IMR-90 (cell line): ENCODE results near the gene MAMDC4. TPM values are rescaled to one million over a fixed set of nuclear protein-coding genes. Genes with fewer than 3 reads are reported as not detected.

Experiments used
- ATAC-seq: fragments of 200-7000 bp; cut with Tn5 transposase; 2 replicates; pipeline ENCODE4 v1.9.1; 2020; ENCODE audit warnings: low read depth, mild to moderate bottlenecking, moderate library complexity
- BruUV-seq: library from RNA; stranded (reverse); fragments of 400-500 nt; replicated peaks from 2 replicates; lab custom pipeline; 2021; lab: Mats Ljungman, UMichigan
- CTCF ChIA-PET: fragments of 300-600 bp; formaldehyde crosslinking; extraction: SDS; loops from one replicate; lab custom pipeline; 2021; ENCODE audit warnings: antibody characterized with exemption; lab: Yijun Ruan, JAX
- POLR2A ChIA-PET: fragments of 300-600 bp; sonication (Branson Sonifier 250); formaldehyde crosslinking; loops from one replicate; lab custom pipeline; 2022; ENCODE audit warnings: antibody characterized with exemption; ENCODE audit not compliant: unreplicated experiment; lab: Charles Lee
- DNase-seq: peaks from one replicate; pipeline ENCODE4 v3.0.0; 2013
- H2AFZ ChIP-seq: replicated peaks from 2 replicates; pipeline ENCODE3; 2013; ENCODE audit warnings: low read length, mild to moderate bottlenecking; ENCODE audit not compliant: poor library complexity
- H2AK5ac ChIP-seq: 2 replicates; pipeline ENCODE4 v1.6.1; 2013; ENCODE audit warnings: low read depth, low read length, inconsistent platforms
- H2AK9ac ChIP-seq: replicated peaks from 2 replicates; pipeline ENCODE3; 2013; ENCODE audit warnings: mild to moderate bottlenecking, low read depth, low read length, moderate library complexity; ENCODE audit not compliant: poor library complexity
- H2BK120ac ChIP-seq: 2 replicates; pipeline ENCODE4 v1.6.1; 2013; ENCODE audit warnings: low read depth, low read length, inconsistent platforms
- H2BK15ac ChIP-seq: 3 replicates; pipeline ENCODE4 v1.6.1; 2013; ENCODE audit warnings: low read depth, low read length, inconsistent platforms
- H2BK20ac ChIP-seq: 2 replicates; pipeline ENCODE4 v1.6.1; 2013; ENCODE audit warnings: low read depth, mild to moderate bottlenecking, inconsistent platforms, low read length, moderate library complexity
- H2BK5ac ChIP-seq: 2 replicates; pipeline ENCODE4 v1.6.1; 2013; ENCODE audit warnings: mild to moderate bottlenecking, low read depth, low read length, inconsistent platforms; ENCODE audit not compliant: poor library complexity, severe bottlenecking
- H3K14ac ChIP-seq: replicated peaks from 2 replicates; pipeline ENCODE4 v1.6.1; 2013; ENCODE audit warnings: low read depth, low read length, inconsistent platforms
- H3K18ac ChIP-seq: 2 replicates; pipeline ENCODE4 v1.6.1; 2013; ENCODE audit warnings: low read depth, low read length, control low read depth
- H3K23ac ChIP-seq: 2 replicates; pipeline ENCODE4 v1.6.1; 2013; ENCODE audit warnings: low read depth, low read length, inconsistent platforms
- H3K27ac ChIP-seq: 2 replicates; pipeline ENCODE4 v1.5.1; 2013; ENCODE audit warnings: mild to moderate bottlenecking, control low read depth, low read length; ENCODE audit not compliant: insufficient read depth
- H3K27me3 ChIP-seq: 2 replicates; pipeline ENCODE4 v1.6.1; 2013; ENCODE audit warnings: low read length; ENCODE audit not compliant: control insufficient read depth, insufficient read depth
- H3K36me3 ChIP-seq: 2 replicates; pipeline ENCODE4 v1.6.1; 2013; ENCODE audit warnings: low read length, mixed read lengths; ENCODE audit not compliant: control insufficient read depth, insufficient read depth
- H3K4ac ChIP-seq: 2 replicates; pipeline ENCODE4 v1.6.1; 2013; ENCODE audit warnings: low read depth, low read length, inconsistent platforms
- H3K4me1 ChIP-seq: 2 replicates; pipeline ENCODE4 v1.6.1; 2013; ENCODE audit warnings: low read length, mixed read lengths; ENCODE audit not compliant: control insufficient read depth, insufficient read depth
- H3K4me2 ChIP-seq: 2 replicates; pipeline ENCODE4 v1.6.1; 2013; ENCODE audit warnings: low read depth, mild to moderate bottlenecking, control low read depth, low read length, moderate library complexity
- H3K4me3 ChIP-seq: 2 replicates; pipeline ENCODE4 v1.5.1; 2013; ENCODE audit warnings: low read depth, mild to moderate bottlenecking, control low read depth, low read length, moderate library complexity; ENCODE audit not compliant: insufficient read depth
- H3K56ac ChIP-seq: 2 replicates; pipeline ENCODE4 v1.6.1; 2013; ENCODE audit warnings: low read length, inconsistent platforms; ENCODE audit not compliant: insufficient read depth; ENCODE audit errors: extremely low read depth
- H3K79me1 ChIP-seq, 2 experiments: 2 replicates each; pipeline ENCODE4 v1.6.1; 2013; ENCODE audit warnings: low read length in 2 of 2, inconsistent platforms in 1 of 2, low read depth in 1 of 2
- H3K9ac ChIP-seq: 2 replicates; pipeline ENCODE4 v1.6.1; 2013; ENCODE audit warnings: low read depth, low read length, control low read depth
- H3K9me1 ChIP-seq: 2 replicates; pipeline ENCODE4 v1.6.1; 2013; ENCODE audit warnings: low read length, inconsistent platforms; ENCODE audit not compliant: insufficient read depth
- H3K9me3 ChIP-seq: 2 replicates; pipeline ENCODE4 v1.6.1; 2013; ENCODE audit warnings: low read length; ENCODE audit not compliant: control insufficient read depth, insufficient read depth
- H4K20me1 ChIP-seq: 2 replicates; pipeline ENCODE4 v1.6.1; 2013; ENCODE audit warnings: low read length, inconsistent platforms; ENCODE audit not compliant: insufficient read depth
- H4K5ac ChIP-seq: 2 replicates; pipeline ENCODE4 v1.6.1; 2013; ENCODE audit warnings: mild to moderate bottlenecking, low read depth, low read length, control low read depth
- H4K8ac ChIP-seq, 2 experiments: 2 replicates each; pipeline ENCODE4 v1.6.1; 2013; ENCODE audit warnings: low read depth in 2 of 2, low read length in 2 of 2, control low read depth in 1 of 2, inconsistent platforms in 1 of 2
- H4K91ac ChIP-seq: 2 replicates; pipeline ENCODE4 v1.6.1; 2013; ENCODE audit warnings: low read depth, low read length, inconsistent platforms; ENCODE audit not compliant: insufficient read depth
- CHD1 ChIP-seq: IDR thresholded peaks from 2 replicates; pipeline ENCODE4 v1.6.1; 2012; ENCODE audit warnings: low read depth, low read length, improper control_type of control experiment
- FOS ChIP-seq: fragments of 150-350 bp; IDR thresholded peaks from 2 replicates; pipeline ENCODE4 v1.6.1; 2016; ENCODE audit warnings: low read depth, low read length
- MAFK ChIP-seq: IDR thresholded peaks from 2 replicates; pipeline ENCODE4 v1.6.1; 2012; ENCODE audit warnings: low read depth, low read length, improper control_type of control experiment
- MAZ ChIP-seq: IDR thresholded peaks from 2 replicates; pipeline ENCODE4 v1.6.1; 2012; ENCODE audit warnings: low read depth, mild to moderate bottlenecking, low read length, improper control_type of control experiment, moderate library complexity, borderline replicate concordance
- NFE2L2 ChIP-seq: fragments of 150-350 bp; IDR thresholded peaks from 2 replicates; pipeline ENCODE4 v1.6.1; 2016; ENCODE audit warnings: low read depth, mild to moderate bottlenecking, low read length
- POLR2A ChIP-seq: IDR thresholded peaks from 2 replicates; pipeline ENCODE4 v1.6.1; 2012; ENCODE audit warnings: mild to moderate bottlenecking, low read depth, low read length
- RCOR1 ChIP-seq: IDR thresholded peaks from 2 replicates; pipeline ENCODE4 v1.6.1; 2012; ENCODE audit warnings: mild to moderate bottlenecking, low read length, improper control_type of control experiment; ENCODE audit not compliant: insufficient replicate concordance
- RFX5 ChIP-seq: IDR thresholded peaks from 2 replicates; pipeline ENCODE4 v1.8.0; 2012; ENCODE audit warnings: low read depth, mild to moderate bottlenecking, low read length, moderate library complexity
- SMC3 ChIP-seq: fragments of 150-350 bp; IDR thresholded peaks from 2 replicates; pipeline ENCODE4 v1.6.1; 2016; ENCODE audit warnings: low read depth, mild to moderate bottlenecking, antibody characterized with exemption, low read length, moderate library complexity
- WGBS, 2 experiments: methylation state at CpG; one replicate each; pipeline versions ENCODE4 v1.1.5 to v1.1.7; 2013; ENCODE audit warnings: missing lambda C conversion rate in 2 of 2; ENCODE audit not compliant: insufficient read length in 1 of 2; ENCODE audit errors: extremely low coverage in 2 of 2; 5-methylcytosine and 5-hydroxymethylcytosine counted together
- dilution Hi-C: fragments of 300-500 bp; cut with HindIII; formaldehyde crosslinking; loops from one replicate; pipeline ENCODE4 v1.14.3; 2018; ENCODE audit warnings: low sequenced_read_pairs; ENCODE audit not compliant: unreplicated experiment
- in situ Hi-C: fragments of 300-500 bp; cut with MboI; formaldehyde crosslinking; loops from 3 replicates; pipeline ENCODE4 v1.14.3; 2019; ENCODE audit warnings: low sequenced_read_pairs, inconsistent platforms, mixed read lengths
- intact Hi-C: fragments of 100-400 bp; cut with micrococcal nuclease; formaldehyde crosslinking; loops from 2 replicates; pipeline ENCODE4 v1.10.0; 2022
- polyA plus RNA-seq, 3 experiments: library from polyadenylated mRNA; depleted of rRNA; stranded (reverse); fragments of >200 nt; gene quantifications; 2 replicates each; pipeline ENCODE4 v1.2.3, GENCODE V29; 2012; ENCODE audit warnings: low replicate concordance in 1 of 3
- total RNA-seq: library from RNA; depleted of rRNA; stranded (reverse); fragments of >200 nt; gene quantifications from 2 replicates; pipeline ENCODE4 v1.2.3, GENCODE V29; 2012
- TF ChIP-seq, protein P1 (sequence below): fragments of 150-350 bp; IDR thresholded peaks from 2 replicates; pipeline ENCODE4 v1.6.1; 2016; ENCODE audit warnings: low read depth, mild to moderate bottlenecking, low read length, moderate library complexity, borderline replicate concordance
- TF ChIP-seq, protein P2 (sequence below): conservative IDR thresholded peaks from 2 replicates; pipeline ENCODE4 v1.5.1; 2012; ENCODE audit warnings: mild to moderate bottlenecking, low read depth, low read length, improper control_type of control experiment

The MAMDC4 gene
- total and polyA plus RNA-seq, 2 of the 4 experiments (the other 2 are of a cell fraction) = 0.18 to 3.5 TPM

DNA sequence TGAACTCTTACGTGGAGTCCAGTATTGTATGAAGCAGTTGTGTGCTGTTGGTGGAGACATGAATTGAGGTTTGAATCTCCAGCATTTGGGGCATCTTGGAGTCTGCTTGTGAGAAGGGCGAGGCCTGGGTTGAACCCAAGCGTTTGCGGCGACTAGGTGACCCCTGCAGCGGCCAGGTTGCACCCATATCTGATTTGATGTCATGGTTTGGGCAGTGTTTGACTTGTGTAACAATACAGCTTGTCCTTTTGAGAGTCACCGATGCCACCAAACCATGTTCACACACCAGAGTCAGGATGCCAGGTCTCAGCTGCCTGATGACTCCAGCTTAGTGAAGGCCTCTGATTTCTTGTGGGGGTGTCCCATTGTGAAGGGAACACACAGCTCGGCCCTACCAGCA is 36.3 kb downstream of the MAMDC4 start:
- Histone ChIP-seq H3K36me3 (0 out of 2 replicates have a peak, but pooled peaks cover 8% of the 10 kb centered on the region), H3K4me3 (no peak overlapping the region), H2BK5ac (no peak overlapping the region), H3K4me1 (peaks cover 3% of the 10 kb centered on the region), H2BK20ac (no peak overlapping the region), H3K9me3 (no peaks in the 10 kb centered on the region), H4K91ac (no peak overlapping the region), H4K8ac (no peak overlapping the region), H2AK9ac (no peak overlapping the region), H2BK15ac (no peak overlapping the region), H4K20me1 (peaks cover 14% of the 10 kb centered on the region), H3K56ac (no peak overlapping the region), H3K23ac (no peak overlapping the region), H4K5ac (no peak overlapping the region), H3K14ac (no peak overlapping the region), H3K27me3 (no peaks in the 10 kb centered on the region), H3K4ac (no peak overlapping the region), H3K27ac (no peak overlapping the region), H3K4me2 (no peak overlapping the region), H3K79me1 (peaks cover 8 to 54% of the 10 kb centered on the region in 2 experiments), H2BK120ac (no peak overlapping the region), H3K9ac (no peak overlapping the region), H2AK5ac (no peak overlapping the region), H3K9me1 (0 out of 2 replicates have a peak, but pooled peaks cover 10% of the 10 kb centered on the region), H2AFZ (peak overlapping the region; percentile 43), H3K18ac (no peak overlapping the region)
- POLR2A ChIA-PET = no interaction called here
- intact Hi-C loops = no loop called here
- CTCF ChIA-PET = no interaction called here
- in situ Hi-C loops = no loop called here
- no peak for DNase-seq
- dilution Hi-C loops = no loop called here
- no peak for ATAC-seq
- TF ChIP-seq, protein P1, sequence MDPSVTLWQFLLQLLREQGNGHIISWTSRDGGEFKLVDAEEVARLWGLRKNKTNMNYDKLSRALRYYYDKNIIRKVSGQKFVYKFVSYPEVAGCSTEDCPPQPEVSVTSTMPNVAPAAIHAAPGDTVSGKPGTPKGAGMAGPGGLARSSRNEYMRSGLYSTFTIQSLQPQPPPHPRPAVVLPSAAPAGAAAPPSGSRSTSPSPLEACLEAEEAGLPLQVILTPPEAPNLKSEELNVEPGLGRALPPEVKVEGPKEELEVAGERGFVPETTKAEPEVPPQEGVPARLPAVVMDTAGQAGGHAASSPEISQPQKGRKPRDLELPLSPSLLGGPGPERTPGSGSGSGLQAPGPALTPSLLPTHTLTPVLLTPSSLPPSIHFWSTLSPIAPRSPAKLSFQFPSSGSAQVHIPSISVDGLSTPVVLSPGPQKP = no peak
- TF ChIP-seq CHD1 = no peak
- no peak for TF ChIP-seq FOS
- no peak for TF ChIP-seq NFE2L2
- TF ChIP-seq RCOR1 = no peak
- no peak for TF ChIP-seq RFX5
- TF ChIP-seq MAZ = no peak
- TF ChIP-seq, protein P2, sequence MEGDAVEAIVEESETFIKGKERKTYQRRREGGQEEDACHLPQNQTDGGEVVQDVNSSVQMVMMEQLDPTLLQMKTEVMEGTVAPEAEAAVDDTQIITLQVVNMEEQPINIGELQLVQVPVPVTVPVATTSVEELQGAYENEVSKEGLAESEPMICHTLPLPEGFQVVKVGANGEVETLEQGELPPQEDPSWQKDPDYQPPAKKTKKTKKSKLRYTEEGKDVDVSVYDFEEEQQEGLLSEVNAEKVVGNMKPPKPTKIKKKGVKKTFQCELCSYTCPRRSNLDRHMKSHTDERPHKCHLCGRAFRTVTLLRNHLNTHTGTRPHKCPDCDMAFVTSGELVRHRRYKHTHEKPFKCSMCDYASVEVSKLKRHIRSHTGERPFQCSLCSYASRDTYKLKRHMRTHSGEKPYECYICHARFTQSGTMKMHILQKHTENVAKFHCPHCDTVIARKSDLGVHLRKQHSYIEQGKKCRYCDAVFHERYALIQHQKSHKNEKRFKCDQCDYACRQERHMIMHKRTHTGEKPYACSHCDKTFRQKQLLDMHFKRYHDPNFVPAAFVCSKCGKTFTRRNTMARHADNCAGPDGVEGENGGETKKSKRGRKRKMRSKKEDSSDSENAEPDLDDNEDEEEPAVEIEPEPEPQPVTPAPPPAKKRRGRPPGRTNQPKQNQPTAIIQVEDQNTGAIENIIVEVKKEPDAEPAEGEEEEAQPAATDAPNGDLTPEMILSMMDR = no peak
- TF ChIP-seq MAFK = no peak
- no peak for TF ChIP-seq POLR2A
- TF ChIP-seq SMC3 = no peak
- BruUV-seq = no TSS peak
- no CpG with 5 or more reads among the region's 8 CpGs for WGBS, 2 experiments
